Endothelial cell of umbilical vein (primary cell): ENCODE results near the gene BCAR3. TPM values are rescaled to one million over a fixed set of nuclear protein-coding genes. Genes with fewer than 3 reads are reported as not detected.

Source experiments
- BruUV-seq: library from RNA; stranded (reverse); fragments of 400-500 nt; replicated peaks from 2 replicates; lab custom pipeline; 2021; lab: Mats Ljungman, UMichigan
- CTCF ChIA-PET: fragments of 300-600, 350-600 bp; sonication (Branson Sonifier 250); formaldehyde crosslinking; loops from one replicate; lab custom pipeline; 2021; ENCODE audit warnings: antibody characterized with exemption, inconsistent platforms; lab: Charles Lee
- POLR2A ChIA-PET: fragments of 300-600, 350-600 bp; sonication (Branson Sonifier 250); formaldehyde crosslinking; loops from one replicate; lab custom pipeline; 2021; ENCODE audit warnings: antibody characterized with exemption, inconsistent platforms; lab: Charles Lee
- DNase-seq: peaks from one replicate; pipeline ENCODE4 v3.0.0-alpha.2; 2011; ENCODE audit warnings: low read depth, low spot score
- FAIRE-seq: peaks from 2 replicates; lab custom pipeline; 2011; peaks lifted over from hg19 to GRCh38; lab: Jason Lieb, UNC
- H2AFZ ChIP-seq: 2 replicates; pipeline ENCODE4 v1.6.0; 2012; ENCODE audit warnings: low read depth, low read length, control low read depth, inconsistent platforms
- H3K27ac ChIP-seq: 2 replicates; pipeline ENCODE4 v1.5.1; 2011; ENCODE audit warnings: low read depth, mild to moderate bottlenecking, control low read depth, low read length, moderate library complexity; ENCODE audit not compliant: insufficient read depth
- H3K27me3 ChIP-seq, 2 experiments: 2 replicates each; pipeline versions ENCODE4 v1.6.0 to v1.6.1; 2011; ENCODE audit warnings: low read length in 2 of 2, mixed read lengths in 1 of 2; ENCODE audit not compliant: control insufficient read depth in 2 of 2, insufficient read depth in 2 of 2
- H3K36me3 ChIP-seq, 2 experiments: 2 replicates in 1 of 2; 3 replicates in 1 of 2; pipeline ENCODE4 v1.5.1; 2011; ENCODE audit warnings: low read length in 2 of 2, mild to moderate bottlenecking in 1 of 2, moderate library complexity in 1 of 2; ENCODE audit not compliant: control insufficient read depth in 2 of 2, insufficient read depth in 2 of 2; ENCODE audit errors: extremely low read depth in 1 of 2
- H3K4me1 ChIP-seq: 3 replicates; pipeline ENCODE4 v1.5.1; 2011; ENCODE audit warnings: mild to moderate bottlenecking, low read length; ENCODE audit not compliant: control insufficient read depth, insufficient read depth; ENCODE audit errors: extremely low read depth
- H3K4me2 ChIP-seq: 2 replicates; pipeline ENCODE4 v1.6.1; 2011; ENCODE audit warnings: low read length, control low read depth, mixed read lengths; ENCODE audit not compliant: insufficient read depth
- H3K4me3 ChIP-seq, 3 experiments: fragments of 200-600 bp in 1 of 3; sonication (generic), shearing (Covaris generic) in 1 of 3; replicated peaks in 1 of 3; 2 replicates each; pipeline ENCODE4 v1.5.1; 2011 to 2016; ENCODE audit warnings: control low read depth in 3 of 3, low read length in 3 of 3, mild to moderate bottlenecking in 2 of 3, inconsistent platforms in 1 of 3, low read depth in 1 of 3, moderate library complexity in 1 of 3; ENCODE audit not compliant: insufficient read depth in 1 of 3
- H3K79me2 ChIP-seq: 2 replicates; pipeline ENCODE4 v1.6.0; 2012; ENCODE audit warnings: low read length, inconsistent platforms; ENCODE audit not compliant: control insufficient read depth, insufficient read depth
- H3K9ac ChIP-seq: replicated peaks from 2 replicates; pipeline ENCODE3; 2011; ENCODE audit warnings: low read length, control low read depth; ENCODE audit not compliant: insufficient read depth; ENCODE audit errors: extremely low read depth
- H3K9me1 ChIP-seq: replicated peaks from 3 replicates; pipeline ENCODE4 v1.6.0; 2011; ENCODE audit warnings: mild to moderate bottlenecking, low read length; ENCODE audit not compliant: control insufficient read depth, insufficient read depth; ENCODE audit errors: extremely low read depth
- H3K9me3 ChIP-seq: replicated peaks from 2 replicates; pipeline ENCODE4 v1.5.1; 2012; ENCODE audit warnings: low read length, inconsistent platforms; ENCODE audit not compliant: control insufficient read depth, insufficient read depth
- H4K20me1 ChIP-seq: replicated peaks from 2 replicates; pipeline ENCODE3; 2011; ENCODE audit warnings: mild to moderate bottlenecking, low read length; ENCODE audit not compliant: control insufficient read depth, insufficient read depth; ENCODE audit errors: extremely low read depth
- EZH2 ChIP-seq: IDR thresholded peaks from 2 replicates; pipeline ENCODE4 v1.6.1; 2012; ENCODE audit warnings: borderline replicate concordance, low read depth, mild to moderate bottlenecking, moderate library complexity, low read length, inconsistent platforms; ENCODE audit not compliant: severe bottlenecking
- FOS ChIP-seq: IDR thresholded peaks from 2 replicates; pipeline ENCODE4 v1.6.1; 2011; ENCODE audit warnings: mild to moderate bottlenecking, low read length, moderate library complexity, borderline replicate concordance; ENCODE audit not compliant: insufficient read depth
- JUN ChIP-seq: IDR thresholded peaks from 2 replicates; pipeline ENCODE4 v1.6.1; 2011; ENCODE audit warnings: borderline replicate concordance, low read depth; ENCODE audit not compliant: insufficient read length, insufficient read depth
- MYC ChIP-seq: IDR thresholded peaks from one replicate; pipeline ENCODE4 v1.6.1; 2011; ENCODE audit warnings: mild to moderate bottlenecking, low read depth, low read length
- POLR2A ChIP-seq: IDR thresholded peaks from 2 replicates; pipeline ENCODE4 v1.6.1; 2012; ENCODE audit warnings: low read depth, mild to moderate bottlenecking, control low read depth, low read length
- dilution Hi-C: fragments of 300-500 bp; cut with MboI; formaldehyde crosslinking; loops from one replicate; pipeline ENCODE4 v1.15.0; 2019; ENCODE audit warnings: low sequenced_read_pairs; ENCODE audit not compliant: extremely low pct_ligation_motif_present
- intact Hi-C: fragments of 100-400 bp; cut with micrococcal nuclease; formaldehyde crosslinking; loops from one replicate; pipeline ENCODE4 v1.10.0; 2022
- polyA plus RNA-seq, 4 experiments: library from polyadenylated mRNA; depleted of rRNA in 3 of 4; stranded (reverse) in 3 of 4; unstranded in 1 of 4; fragments of >200 nt; gene quantifications; 2 replicates each; pipeline versions ENCODE4 v1.2.1 to v1.2.3, GENCODE V29; 2011 to 2012; ENCODE audit warnings: missing spikeins in 1 of 4
- total RNA-seq: library from RNA; stranded (reverse); gene quantifications from 2 replicates; pipeline ENCODE4 v1.2.3, GENCODE V29; 2021
- TF ChIP-seq, protein P1 (sequence below): IDR thresholded peaks from 2 replicates; pipeline ENCODE4 v1.6.1; 2011; ENCODE audit not compliant: insufficient read depth, insufficient read length
- TF ChIP-seq, protein P2 (sequence below), 2 donors: IDR thresholded peaks; 1 replicate in 1 of 2; 2 replicates in 1 of 2; pipeline ENCODE4 v1.5.1; 2011; ENCODE audit warnings: low read length in 2 of 2, mild to moderate bottlenecking in 2 of 2, moderate library complexity in 2 of 2, control low read depth in 1 of 2, inconsistent platforms in 1 of 2, low read depth in 1 of 2; ENCODE audit not compliant: insufficient read depth in 1 of 2; ENCODE audit errors: extremely low read depth in 1 of 2

Gene BCAR3
- total and polyA plus RNA-seq, 2 donors (not counting 3 experiments of a cell fraction or from before 2014, with no cell fraction given) = 17.5 to 32.9 TPM

- dilution Hi-C loops = no loop called here
- H3K4me1 ChIP-seq = peaks cover 14% of the 10 kb centered on the region
- CTCF ChIA-PET = interaction anchor here (1.1 kb wide), 1 partner anchor 28 kb away, joined by 3 read pairs; no protein-coding TSS in a partner anchor
Observed at GRCh38 chr1:93601686-93602085, 80.0 kb downstream of the BCAR3 start.

More at GRCh38 chr1:93601686-93602085, 80.0 kb downstream of the BCAR3 start:
- POLR2A ChIA-PET = no interaction called here
- Histone ChIP-seq H3K9me1 (no peaks in the 10 kb centered on the region), H3K79me2 (peaks cover 99% of the 10 kb centered on the region), H2AFZ (no peak overlapping the region), H3K27me3 (no peaks in the 10 kb centered on the region), H3K9ac (no peak overlapping the region), H3K9me3 (no peaks in the 10 kb centered on the region), H3K4me3 (no peak overlapping the region), H3K27ac (no peak overlapping the region), H3K36me3 (no peaks in the 10 kb centered on the region), H3K4me2 (no peak overlapping the region), H4K20me1 (peaks cover 4% of the 10 kb centered on the region)
- DNase-seq = no peak
- FAIRE-seq = no peak
- intact Hi-C loops = no loop called here
- TF ChIP-seq POLR2A = no peak
- TF ChIP-seq, protein P1, sequence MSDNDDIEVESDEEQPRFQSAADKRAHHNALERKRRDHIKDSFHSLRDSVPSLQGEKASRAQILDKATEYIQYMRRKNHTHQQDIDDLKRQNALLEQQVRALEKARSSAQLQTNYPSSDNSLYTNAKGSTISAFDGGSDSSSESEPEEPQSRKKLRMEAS = no peak
- no peak for TF ChIP-seq MYC
- no peak for TF ChIP-seq EZH2
- TF ChIP-seq, protein P2, sequence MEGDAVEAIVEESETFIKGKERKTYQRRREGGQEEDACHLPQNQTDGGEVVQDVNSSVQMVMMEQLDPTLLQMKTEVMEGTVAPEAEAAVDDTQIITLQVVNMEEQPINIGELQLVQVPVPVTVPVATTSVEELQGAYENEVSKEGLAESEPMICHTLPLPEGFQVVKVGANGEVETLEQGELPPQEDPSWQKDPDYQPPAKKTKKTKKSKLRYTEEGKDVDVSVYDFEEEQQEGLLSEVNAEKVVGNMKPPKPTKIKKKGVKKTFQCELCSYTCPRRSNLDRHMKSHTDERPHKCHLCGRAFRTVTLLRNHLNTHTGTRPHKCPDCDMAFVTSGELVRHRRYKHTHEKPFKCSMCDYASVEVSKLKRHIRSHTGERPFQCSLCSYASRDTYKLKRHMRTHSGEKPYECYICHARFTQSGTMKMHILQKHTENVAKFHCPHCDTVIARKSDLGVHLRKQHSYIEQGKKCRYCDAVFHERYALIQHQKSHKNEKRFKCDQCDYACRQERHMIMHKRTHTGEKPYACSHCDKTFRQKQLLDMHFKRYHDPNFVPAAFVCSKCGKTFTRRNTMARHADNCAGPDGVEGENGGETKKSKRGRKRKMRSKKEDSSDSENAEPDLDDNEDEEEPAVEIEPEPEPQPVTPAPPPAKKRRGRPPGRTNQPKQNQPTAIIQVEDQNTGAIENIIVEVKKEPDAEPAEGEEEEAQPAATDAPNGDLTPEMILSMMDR (IDR thresholded peaks at IDR 0.05; ENCODE audit: extremely low read depth in 1 of 2, insufficient read depth in 1 of 2, low read depth in 1 of 2, low read length in 2 of 2) = no peak
- no peak for TF ChIP-seq JUN
- TF ChIP-seq FOS = no peak
- no TSS peak for BruUV-seq
